H4 (cell line): ENCODE results near the gene SLCO3A1. TPM values are rescaled to one million over a fixed set of nuclear protein-coding genes. Genes with fewer than 3 reads are reported as not detected.

ENCODE experiments used
- DNase-seq: peaks from one replicate; pipeline ENCODE4 v3.0.0-alpha.2; 2015; ENCODE audit warnings: low spot score
- total RNA-seq: library from RNA; depleted of rRNA; stranded (reverse); fragments of >200 nt; shearing (Covaris generic); gene quantifications from 2 replicates; pipeline ENCODE4 v1.2.3, GENCODE V29; 2014

Gene SLCO3A1
- total RNA-seq, 1 experiment from 2014 or later = 9.3 TPM

- no peak for DNase-seq
Observed at GRCh38 chr15:91861223-91861622, 7.7 kb downstream of the SLCO3A1 start.

DNA sequence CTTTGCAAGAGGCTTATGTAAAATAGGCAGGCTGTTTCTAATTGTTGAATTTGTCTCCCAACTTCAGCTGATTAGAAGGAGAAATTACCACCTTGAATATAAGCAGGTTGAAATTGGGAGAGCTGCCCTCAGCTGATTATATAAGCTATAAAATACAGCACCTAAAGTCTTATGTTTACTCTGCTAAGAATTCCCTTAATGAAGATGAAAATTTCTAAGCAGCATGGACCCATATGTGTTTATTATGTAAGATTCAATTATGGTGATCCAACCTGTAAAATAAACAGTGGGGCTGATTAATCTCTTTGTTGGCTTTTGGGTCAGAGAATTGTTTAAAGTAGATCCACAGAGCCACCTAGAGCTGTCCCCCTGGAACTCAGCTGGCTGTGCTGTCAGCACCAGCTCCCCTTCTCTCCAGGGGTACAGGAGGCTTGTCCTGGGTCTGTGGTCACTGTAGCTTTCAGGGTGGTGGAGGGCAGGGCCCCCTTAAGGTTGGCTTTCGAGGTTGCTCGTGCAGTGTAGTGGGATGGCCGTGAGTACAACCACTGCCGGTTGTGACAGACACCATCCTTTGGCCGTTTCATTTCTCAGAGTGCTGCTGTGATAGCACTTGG lies 9.5 kb downstream of the SLCO3A1 start:
- DNase-seq = no peak

DNA sequence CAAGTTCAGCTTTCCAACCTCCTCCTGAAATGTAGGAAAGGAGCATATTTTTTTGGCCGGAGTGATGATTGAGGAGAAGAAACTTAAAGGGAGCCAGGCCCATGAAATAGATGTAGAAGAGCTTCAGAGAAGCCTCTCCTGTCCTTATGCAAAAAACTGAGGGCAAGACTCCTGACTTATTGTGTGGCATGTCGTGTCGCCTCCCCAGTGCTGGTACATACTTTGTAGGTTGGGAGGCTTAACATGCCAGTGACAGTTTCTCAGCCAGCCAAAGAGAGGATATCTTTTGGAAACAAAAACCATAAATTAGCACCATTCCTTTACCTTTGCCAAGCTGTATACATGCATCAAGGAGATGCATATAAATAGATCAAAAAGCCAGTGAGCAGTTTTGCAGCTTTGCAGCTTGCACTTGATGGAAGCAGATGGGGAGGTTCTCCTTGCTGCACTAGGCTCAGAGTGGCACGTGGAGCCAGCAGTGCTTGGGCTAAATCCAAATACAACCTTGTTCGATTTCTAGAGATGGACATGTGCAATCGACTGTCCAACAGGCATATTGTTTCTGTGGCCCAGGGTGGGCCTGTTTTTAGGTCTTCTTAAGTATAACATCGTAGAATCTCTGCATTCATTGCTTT lies 10.2 kb downstream of the SLCO3A1 start:
- no peak for DNase-seq

DNA sequence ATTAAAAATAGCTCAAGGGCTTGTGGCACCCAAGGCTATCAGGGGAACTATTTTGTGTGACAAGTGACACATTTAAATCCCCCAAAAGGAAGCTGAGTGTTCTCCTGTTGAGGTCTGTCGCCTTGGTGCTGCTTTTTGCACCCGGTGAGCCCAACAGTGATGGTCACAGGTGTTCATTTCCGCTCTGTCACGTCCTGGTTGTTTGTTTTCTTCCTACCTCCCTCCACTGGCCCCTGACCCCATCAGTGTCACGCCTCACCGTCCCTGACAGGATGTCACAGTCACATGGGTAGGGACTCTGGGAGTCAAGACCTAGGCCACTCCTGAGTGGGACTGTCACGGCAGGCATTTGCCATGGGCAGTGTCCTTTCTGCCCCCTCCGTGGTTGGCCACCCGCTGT lies 11.2 kb downstream of the SLCO3A1 start:
- no peak for DNase-seq

GRCh38 chr15:91865486-91865885 lies 12.0 kb downstream of the SLCO3A1 start:
- no peak for DNase-seq

DNA sequence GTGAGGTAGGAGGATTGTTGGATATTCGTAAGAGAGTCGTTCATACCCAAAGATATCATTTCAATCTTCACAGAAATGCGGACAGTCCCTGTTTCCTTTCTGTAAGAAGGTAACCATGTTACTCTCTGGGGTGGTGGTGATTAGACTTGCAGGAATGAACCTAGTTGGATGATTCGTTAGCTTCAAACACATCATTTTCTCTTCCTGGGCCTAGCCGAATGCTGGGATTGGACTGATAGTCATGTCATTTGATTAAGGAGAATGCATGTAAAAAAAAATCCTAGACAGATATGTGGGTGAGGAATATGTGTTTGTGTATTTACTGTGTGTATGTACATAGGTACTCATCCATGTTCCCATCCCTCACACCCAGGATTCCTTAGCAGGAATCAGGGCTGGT lies 12.4 kb downstream of the SLCO3A1 start:
- no peak for DNase-seq

DNA sequence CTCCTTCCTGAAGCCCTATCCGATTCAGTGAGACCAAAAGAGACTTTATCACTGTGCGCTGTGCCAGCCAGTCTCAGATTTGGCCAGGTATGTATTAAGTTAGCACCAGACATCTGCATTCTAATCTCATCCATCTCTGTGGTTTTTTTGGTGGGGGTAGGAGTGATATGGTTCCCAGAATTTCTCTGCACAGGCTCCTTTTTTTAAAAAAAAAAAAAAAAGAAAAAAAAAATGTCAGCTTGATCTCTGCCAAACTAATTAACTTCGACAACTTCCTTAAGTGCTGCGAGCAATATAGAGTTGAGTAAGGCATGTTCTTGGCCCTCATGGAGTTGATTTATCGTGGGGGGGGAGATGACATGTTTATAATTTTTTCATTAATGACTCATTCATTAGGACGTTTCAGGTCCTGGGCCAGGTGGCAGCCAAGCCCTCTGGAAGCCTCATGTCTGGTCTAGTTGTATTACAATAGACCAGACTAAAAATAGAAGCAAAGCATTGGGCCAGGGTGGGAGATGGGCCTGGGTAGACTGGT lies 12.9 kb downstream of the SLCO3A1 start:
- no peak for DNase-seq

DNA sequence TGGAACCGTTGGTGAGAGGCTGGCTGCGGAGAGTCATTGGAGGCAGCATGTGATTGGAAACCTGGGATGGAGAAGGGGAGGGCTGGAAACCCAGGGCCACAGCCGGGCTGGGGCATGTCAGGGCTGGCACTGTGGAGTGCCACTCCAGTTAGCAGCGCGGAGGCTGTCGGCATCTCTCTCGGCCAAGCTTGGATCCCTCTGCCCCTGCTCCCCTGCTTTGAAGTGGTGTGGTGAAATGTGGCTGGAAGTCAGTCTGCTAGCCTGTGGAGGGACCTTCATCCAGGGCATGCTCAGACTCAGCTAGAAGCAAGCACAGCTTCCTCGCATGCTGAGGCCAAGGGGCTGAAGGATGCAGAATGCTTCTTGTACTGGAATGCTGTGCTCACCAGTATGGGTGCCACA lies 13.5 kb downstream of the SLCO3A1 start:
- DNase-seq = peak; percentile 74

DNA sequence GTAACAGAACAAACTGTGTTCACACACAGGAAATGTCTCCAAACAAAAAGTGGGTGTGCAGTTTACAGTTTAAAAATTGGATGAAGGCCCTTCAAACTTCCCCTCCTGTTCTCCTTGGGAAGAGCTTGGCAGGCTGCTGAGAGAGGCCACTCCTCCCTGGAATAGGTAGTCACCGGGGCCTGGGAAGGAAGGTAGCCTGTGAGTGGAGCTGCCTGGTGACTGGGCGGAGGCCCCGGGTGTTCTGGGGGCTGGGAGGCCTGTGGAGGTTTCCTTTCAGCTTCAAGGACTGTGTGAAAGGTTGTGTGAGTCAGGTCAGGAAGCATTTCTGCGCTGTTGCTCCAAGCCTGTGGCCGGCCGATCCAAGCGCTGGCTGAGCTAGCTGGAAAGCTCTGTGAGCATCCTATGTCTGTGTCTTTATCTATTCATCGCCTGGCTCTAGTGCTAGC lies 14.1 kb downstream of the SLCO3A1 start:
- DNase-seq = peak; percentile 93

DNA sequence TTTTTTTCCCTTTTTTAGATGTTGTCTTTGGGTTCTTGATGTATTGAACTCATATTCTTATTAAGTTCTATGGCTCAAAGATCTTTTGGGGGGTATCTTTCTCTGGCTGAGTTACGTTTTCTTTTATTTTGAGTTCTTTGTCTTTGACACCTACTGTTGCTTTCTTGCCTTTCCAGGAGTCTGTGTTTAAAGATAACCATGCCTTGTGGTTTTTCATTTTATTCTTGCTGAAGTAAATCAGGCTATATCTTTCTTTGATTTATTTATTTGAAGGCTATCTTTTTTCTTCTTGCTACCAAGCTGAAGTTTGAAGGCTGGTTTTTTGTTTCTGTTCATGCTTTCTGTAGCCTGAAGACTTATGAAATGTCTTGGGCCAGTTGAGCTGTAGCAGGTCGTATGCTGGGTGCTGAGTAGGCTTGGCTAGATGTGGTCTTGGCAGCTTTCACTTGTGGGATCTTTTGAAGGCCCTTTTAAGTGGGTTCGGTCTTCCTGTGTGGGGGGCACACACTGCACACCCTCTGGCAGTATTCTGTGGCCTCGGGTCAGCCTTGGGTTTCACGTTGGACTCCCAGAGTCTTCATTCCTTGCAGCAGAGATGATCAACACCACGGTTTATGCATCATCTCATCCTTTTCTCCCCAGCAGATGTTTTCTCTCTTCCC lies 17.5 kb downstream of the SLCO3A1 start:
- no peak for DNase-seq

DNA sequence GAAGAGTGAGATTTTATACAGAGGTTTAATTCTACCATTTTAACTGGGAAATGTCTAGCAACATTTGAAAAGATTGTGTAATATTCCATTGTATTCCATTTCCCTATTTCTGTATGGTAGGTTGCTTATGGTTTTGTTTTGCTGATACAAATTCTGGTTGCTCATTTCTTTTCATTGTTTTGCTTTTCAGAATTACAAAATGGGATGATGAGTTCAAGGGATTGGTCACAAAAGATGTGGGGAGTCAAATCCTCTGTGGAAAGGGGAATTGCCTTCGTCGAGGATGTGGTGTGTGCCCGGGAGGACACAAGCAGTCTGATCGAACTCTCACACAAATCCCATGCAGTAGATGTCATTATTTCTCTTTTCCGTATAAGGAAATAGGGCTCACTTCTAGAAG lies 18.3 kb downstream of the SLCO3A1 start:
- DNase-seq = no peak

GRCh38 chr15:91872356-91873137 lies 19.0 kb downstream of the SLCO3A1 start:
- no peak for DNase-seq

DNA sequence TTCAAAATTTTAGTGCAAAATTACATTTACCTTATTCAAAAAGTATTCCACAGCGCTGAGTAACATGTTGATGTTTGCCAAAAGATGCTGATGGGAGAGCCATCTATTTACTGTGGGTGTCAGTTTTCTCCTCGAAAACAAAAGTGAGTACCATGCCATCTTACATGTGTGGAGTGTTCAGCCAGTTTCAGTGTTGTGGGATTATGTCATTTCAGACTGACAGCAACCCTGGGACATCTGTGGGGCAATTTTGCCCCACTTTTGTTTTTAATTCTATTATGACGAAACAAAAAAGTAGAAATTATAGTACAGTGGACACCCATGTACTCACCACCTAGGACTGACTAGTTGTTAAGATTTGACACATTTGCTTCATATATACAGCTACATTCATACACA lies 19.6 kb downstream of the SLCO3A1 start:
- DNase-seq = no peak

DNA sequence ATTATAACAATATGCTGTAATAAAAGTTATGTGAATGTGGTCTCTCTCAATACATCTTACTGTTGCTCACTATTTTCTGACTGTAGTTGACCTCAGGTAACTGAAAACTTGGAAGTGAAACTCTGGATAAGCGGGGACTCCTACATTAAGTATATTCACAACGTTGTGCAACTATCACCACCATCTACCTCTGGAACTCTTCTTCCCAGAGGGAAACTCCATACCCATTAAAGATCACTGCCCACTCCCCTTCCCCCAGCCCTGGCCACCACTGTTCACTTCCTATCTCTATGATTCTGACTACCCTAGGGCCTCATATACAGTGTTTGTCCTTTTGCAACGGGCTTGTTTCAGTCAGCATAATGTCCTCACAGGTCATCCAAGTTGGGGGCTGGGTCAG lies 20.7 kb downstream of the SLCO3A1 start:
- DNase-seq = no peak

DNA sequence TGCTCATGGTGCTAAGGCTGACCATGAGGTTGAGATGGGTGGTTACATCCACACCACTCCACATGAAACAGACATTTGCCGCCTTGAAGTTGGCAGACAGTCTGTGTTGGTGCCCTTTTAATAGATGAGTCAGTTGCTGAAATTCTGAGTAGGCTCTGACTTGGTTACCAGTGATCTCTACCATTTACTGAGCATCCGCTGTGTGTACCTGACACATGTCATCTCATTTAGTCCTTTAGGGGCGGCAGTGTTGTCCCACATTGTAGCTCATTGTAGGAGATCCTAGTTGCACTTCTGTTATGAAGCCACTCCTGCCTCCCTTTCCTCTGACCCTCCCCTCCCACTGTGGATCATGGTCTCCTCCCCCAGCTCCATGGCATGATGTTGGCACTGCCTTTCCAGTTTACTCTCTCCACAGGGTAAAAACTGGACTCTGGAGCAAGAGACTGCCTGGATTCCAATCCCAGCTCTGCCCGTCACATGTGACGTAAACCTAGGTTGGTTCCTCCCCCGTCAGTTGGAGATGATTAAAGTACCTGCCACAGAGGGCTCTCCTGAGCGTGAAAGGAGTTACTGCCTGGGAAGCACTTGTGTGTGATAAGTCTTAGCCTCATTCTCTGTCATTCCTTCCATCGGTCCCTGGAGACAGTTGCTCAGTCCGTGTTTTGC lies 21.6 kb downstream of the SLCO3A1 start:
- DNase-seq = no peak

DNA sequence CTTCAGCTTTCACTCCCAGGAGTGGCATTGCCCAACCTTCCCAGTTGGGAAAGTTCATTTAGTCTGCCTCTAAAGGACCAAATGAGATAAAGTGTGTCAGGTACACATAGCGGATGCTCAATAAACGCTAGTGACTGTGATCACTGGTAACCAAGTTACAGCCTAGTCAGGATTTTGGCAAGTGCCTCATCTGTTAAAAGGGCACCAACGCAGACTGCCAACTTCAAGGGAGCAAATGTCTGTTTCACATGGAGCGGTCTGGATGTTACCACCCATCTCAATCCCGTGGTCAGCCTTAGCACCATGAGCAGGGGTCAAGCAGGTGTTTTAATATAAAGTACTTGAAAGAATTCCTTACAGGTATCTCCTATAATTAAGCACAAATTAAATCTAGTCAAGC lies 22.7 kb downstream of the SLCO3A1 start:
- DNase-seq = no peak

DNA sequence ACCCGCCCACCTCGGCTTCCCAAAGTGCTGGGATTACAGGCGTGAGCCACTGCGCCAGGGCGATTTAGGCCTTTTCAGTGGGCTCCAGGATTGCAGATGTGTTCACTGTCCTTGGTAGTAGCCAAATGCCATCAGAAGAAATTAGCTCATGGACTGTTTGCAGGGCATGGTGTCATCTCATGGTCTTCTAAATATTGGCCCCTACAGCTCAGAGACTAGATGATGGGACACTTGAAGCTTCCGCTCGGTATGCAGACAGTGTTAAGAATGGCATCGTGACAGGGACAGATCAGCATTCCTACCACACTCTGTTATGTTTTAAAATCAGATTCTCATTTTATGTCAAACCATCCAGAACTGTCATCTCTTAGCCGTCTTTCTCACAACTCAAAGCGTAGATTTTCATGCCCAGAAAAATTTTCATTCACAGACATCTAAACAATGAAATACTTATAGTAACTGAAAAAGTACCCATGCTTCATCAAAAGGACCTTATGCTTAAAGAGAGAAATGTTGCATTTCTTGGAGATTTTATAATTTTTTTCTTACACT lies 24.9 kb downstream of the SLCO3A1 start:
- no peak for DNase-seq

DNA sequence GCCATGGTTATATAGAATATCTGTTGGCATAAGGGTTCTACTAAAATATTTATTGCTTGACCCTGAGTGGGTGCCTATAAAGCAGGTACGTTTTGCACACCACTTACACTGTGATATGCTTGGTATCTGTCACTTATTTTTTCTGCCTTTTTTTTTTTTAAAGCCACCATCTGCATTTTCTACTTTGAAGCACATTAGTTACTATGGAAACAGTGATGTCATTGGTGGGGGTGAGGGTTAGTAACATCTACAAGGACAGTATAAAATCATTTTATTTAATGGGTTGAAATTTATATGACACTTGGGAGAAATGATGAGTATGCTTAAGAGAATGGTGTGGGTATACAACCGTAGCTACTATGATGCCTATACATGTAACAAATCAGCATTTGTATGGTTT lies 25.6 kb downstream of the SLCO3A1 start:
- DNase-seq = no peak

- DNase-seq = no peak
Observed at GRCh38 chr15:91880373-91880772, 26.9 kb downstream of the SLCO3A1 start.

GRCh38 chr15:91881569-91882297 lies 28.2 kb downstream of the SLCO3A1 start:
- DNase-seq = peak; percentile 19
